Medulla oblongata (tissue), 1 donor: ENCODE measurements around the gene CCDC136.

Experiments used
- DNase-seq: peaks from one replicate; pipeline ENCODE4 v3.0.0-alpha.2; 2015; ENCODE audit errors: extremely low spot score

The CCDC136 gene

GRCh38 chr7:128831994-128832879 is 40.5 kb downstream of the CCDC136 start:
- peak; percentile 48 for DNase-seq

GRCh38 chr7:128832880-128833147 is 41.0 kb downstream of the CCDC136 start:
- no peak for DNase-seq

DNA sequence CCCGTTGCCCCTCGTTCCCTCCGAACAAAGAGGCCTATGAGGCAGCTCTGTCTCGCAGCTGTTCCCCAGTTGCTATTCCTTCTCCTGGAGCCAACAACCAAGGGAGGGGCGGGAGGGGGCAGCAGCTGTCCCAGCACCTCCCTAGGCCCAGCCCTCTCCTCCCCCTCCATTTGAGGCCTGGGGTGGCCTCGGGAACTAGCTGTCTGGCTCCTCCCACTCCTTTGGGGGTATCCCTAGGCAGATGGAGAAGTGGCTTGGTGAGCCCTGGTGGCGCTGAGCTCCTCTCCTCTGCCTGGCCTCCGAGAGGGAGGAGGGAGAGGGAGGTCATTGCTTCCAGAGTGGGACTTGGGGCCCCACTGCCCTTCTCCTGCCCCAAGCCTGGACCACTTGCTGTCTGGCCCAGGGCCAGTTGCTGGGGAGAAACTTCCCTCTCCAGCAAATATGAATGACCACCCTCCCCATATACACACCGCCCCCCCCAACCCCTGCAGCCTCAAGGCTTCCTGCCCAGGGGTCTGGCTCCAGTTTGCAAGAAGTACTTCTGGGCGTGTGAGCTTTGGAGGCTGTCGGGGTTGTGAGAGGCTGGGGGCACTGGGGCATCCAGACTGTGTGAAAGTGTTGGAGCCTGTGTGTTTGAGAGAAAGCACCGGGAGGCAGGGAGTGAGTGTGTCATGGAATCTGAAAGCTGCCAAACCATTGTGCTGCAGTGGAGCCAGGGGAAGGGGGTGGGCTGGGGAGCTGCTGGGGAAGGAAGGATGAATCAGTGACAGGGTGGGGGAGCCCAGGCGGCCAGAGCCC is 41.6 kb downstream of the CCDC136 start:
- peak; percentile 91 for DNase-seq

- DNase-seq = no peak
Observed at GRCh38 chr7:128833946-128834325, 42.2 kb downstream of the CCDC136 start.

- DNase-seq = no peak
Observed at GRCh38 chr7:128835231-128835751, 43.5 kb downstream of the CCDC136 start.

GRCh38 chr7:128835790-128836641 is 44.2 kb downstream of the CCDC136 start:
- peak; percentile 70 for DNase-seq

DNA sequence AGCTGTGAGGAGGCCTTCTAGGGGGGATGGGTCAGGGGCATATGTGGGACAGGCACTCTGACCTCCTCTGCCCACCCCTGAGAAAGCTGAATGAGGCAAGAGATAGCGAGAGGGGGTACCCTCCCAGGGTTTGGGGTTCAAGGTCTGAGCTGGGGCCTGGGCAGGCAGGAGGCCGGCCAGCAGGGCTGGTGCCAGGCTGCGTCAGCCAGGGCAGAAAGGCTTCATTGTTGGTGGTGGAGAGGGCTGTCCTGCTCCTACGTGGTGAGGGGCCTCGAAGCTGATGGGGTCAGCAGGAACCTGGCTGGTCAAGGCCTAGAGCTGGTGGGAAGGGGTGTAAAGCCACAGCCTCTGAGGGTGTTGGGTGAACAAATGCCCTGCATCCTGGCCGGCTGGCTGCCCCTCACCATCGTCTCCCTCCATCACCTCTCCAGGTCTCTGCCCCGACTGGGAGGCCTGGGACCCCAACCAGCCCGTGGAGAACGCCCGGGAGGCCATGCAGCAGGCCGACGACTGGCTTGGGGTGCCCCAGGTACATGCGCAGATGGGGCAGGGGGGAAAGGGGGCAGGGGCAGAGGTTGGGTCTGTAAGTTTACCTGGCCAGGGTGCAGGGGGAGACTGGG is 45.1 kb downstream of the CCDC136 start:
- peak; percentile 76 for DNase-seq

GRCh38 chr7:128837521-128837921 is 45.8 kb downstream of the CCDC136 start:
- DNase-seq = no peak

DNA sequence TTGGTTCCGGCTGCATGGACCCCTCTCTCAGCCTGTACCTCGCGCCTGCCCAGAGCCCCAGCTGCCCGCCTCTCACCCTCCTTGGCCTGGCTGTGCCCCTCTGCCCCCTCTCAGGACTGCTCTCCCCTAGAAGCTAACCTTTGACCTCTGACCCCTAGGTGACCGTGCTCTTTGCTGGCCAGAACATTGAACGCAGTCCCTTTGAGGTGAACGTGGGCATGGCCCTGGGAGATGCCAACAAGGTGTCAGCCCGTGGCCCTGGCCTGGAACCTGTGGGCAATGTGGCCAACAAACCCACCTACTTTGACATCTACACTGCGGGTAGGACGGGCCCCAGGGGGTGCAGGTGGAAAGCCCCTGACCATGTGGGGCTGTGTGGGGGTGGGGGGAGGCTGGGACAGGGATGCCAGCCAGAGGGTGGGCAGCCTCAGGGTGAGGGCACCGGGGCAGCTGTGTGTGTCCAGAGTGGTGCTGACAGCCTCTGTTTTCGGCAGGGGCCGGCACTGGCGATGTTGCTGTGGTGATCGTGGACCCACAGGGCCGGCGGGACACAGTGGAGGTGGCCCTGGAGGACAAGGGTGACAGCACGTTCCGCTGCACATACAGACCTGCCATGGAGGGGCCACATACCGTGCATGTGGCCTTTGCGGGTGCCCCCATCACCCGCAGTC is 46.5 kb downstream of the CCDC136 start:
- DNase-seq = no peak

DNA sequence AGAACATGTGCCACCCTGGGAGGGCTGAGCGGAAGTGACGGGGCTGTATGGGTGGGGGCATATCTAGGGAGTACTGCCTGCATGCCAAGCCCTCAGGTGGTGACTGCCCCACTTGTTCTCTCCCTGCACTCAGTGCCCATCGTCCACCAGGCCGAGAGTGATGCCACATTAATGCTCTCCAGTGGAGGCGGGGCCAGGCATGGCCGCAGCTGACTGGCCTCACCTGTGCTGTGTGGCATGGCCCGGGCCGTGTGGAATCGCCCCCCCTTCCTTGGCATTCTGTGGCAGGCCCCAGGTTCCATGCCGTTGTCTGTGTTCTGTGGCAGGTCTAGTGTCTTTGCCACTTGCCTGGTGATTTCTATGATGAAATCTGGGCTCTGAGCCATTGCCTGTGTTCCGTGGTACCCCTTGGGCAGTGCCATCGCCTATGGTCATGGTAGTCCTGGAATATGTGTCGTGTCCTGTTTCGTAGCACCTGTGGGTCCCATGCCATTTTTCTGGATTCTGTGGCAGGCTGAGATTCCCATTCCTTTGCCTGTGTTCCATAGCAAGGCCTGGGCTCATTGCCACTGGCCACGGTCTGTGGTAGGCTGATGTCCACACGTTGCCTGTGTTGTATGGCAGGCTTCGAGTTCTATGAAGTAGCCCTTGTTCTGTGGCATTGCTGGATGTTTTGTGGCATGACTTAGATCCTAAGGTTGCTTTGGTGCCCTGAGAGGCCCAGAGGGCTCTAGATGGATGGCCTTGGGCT is 47.4 kb downstream of the CCDC136 start:
- DNase-seq = peak; percentile 34

DNA sequence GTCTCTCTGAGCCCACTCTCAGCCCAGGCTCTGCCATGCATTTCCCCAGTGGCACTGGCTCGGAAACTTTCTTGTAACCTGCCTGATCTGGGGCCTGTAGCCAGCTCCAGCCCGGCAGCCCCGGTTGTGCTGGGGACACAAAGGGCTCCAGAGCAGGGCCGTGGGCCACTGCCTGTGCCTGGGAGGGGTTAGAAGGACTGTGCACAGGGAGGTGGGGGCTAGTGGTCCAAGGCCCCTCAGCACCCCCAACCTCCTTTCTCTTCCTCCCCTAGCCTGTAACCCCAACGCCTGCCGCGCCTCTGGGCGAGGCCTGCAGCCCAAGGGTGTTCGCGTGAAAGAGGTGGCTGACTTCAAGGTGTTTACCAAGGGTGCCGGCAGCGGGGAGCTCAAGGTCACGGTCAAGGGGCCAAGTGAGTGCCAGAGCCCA is 48.0 kb downstream of the CCDC136 start:
- DNase-seq = no peak

GRCh38 chr7:128840326-128841170 is 48.8 kb downstream of the CCDC136 start:
- DNase-seq = no peak

GRCh38 chr7:128841171-128841690 is 49.5 kb downstream of the CCDC136 start:
- DNase-seq = no peak

DNA sequence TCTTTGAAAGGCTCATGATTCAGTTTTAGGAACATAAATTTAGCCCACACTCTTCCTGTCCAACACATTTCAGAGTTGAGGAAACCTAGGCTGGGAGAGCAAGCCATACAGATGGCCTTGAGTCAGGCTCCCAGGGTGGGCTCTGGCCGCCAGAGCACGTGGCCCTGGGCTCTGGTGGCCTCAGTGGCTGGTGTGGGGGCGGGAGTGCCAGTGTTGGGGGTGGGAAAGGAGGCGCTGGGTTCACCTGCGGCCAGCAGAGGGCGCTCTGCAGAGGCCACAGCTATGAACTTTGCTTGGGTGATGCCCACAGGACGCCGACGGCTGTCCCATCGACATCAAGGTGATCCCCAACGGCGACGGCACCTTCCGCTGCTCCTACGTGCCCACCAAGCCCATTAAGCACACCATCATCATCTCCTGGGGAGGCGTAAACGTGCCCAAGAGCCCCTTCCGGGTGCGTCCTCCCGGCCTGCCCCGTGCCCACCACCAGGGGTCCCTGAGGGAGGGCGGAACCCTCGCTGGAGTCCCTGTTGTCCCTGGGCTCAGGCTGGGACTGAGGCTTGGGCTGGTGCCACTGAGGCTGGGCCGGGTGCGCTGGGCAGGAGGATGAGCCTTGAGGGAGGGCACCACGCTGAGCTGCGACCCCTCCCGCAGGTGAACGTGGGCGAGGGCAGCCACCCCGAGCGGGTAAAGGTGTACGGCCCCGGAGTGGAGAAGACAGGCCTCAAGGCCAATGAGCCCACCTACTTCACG is 50.3 kb downstream of the CCDC136 start:
- DNase-seq = peak; percentile 39

DNA sequence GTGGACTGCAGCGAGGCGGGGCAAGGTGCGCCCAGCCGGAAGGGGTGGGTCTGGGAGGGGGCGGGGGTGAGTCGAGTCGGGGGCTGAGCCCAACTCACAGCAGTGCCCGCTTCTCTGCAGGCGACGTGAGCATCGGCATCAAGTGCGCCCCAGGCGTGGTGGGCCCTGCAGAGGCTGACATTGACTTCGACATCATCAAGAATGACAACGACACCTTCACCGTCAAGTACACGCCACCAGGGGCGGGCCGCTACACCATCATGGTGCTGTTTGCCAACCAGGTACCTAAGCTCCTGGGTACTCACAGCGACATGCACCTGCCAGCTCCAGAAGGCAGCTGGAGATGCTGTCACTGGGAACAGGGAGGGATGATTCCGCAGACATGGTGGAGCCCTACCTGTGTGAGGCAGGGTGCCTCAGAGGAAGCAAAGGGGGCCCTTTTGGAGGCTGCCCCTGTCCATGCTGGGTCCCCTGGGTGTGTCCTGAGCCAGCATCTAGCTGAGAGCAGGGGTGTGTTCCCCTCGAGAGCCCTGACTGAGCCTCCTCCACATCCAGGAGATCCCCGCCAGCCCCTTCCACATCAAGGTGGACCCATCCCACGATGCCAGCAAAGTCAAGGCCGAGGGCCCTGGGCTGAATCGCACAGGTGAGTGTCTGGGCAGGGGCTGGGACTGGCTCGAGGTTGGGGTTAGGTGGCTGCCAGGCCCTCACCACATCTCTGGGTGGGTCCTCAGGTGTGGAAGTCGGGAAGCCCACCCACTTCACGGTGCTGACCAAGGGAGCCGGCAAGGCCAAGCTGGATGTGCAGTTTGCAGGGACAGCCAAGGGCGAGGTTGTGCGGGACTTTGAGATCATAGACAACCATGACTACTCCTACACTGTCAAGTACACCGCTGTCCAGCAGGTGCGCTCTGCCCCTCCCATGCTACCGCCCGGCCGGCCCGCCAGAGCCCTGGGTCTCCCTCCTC is 51.2 kb downstream of the CCDC136 start:
- no peak for DNase-seq

GRCh38 chr7:128843938-128844621 is 52.3 kb downstream of the CCDC136 start:
- DNase-seq = no peak
